ENCODE data around the gene HPCA.

Gene HPCA

DNA sequence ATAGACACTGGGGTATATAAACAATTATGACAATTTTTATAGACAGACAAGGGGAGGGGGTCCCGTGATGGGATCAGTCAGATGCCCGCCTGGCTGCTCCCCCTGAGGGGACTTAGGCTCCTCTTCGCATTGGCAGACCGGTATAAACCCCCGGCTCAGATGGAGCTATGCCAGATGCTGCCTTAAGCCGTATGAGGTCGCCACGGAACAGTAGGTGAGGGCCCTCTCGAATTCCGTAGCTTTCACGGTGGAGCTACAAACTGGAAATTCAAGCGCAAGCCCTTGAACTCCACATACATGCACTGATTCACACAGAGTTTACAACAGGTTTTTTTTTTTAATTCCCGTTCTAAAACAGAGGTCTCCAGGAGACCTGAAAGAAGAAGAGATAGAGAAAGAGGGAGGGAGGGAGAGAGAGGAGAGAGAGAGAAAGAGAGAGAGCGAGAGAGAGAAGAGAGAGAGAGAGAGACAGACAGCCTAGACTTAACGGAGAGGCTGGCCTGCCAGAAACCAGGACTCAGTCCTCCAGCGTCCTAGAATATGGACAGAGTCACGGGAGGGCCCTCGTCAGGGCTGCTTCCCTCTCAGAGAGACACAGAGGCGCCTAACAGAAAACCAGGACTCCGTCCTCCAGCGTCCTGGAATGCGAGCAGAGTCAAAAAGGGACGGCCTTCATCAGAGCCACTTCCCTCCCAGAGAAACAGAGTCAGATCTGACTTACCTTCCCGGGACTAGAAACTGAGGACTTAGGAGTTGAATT, 39.3 kb downstream of the HPCA start:
- DNase-seq (ENCODE audit: low spot score in 2 of 2), result no peak
- no peak overlapping the region for H3K27ac Mint-ChIP-seq
- ATAC-seq, result peak; percentile 51
- H3K36me3 Mint-ChIP-seq, result no peaks in the 10 kb centered on the region
- H3K4me3 Mint-ChIP-seq, result peak overlapping the region; percentile 55
- H3K9me3 Mint-ChIP-seq, result no peaks in the 10 kb centered on the region
- H3K4me1 Mint-ChIP-seq, result peaks cover 13% of the 10 kb centered on the region

DNA sequence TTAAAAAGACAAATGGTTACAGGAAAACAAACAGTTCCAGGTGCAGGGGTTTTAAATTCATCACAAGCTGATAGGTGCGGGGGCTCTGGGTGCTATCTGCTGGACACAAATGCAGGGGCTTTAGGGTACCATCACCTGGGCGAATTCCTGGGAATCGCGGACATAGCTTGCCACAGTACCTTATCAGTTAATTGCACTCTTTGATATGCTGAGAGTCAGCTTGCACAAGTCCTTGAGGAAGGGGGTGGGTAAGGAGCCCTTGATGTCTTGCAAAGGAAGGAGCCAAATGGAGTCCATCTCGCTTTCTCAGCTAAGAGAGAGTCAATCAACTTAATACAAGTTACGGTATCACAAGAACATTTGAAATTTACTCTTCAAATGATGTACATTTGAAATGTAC, 40.3 kb downstream of the HPCA start:
- Mint-ChIP-seq H3K9me3 (no peaks in the 10 kb centered on the region), H3K4me1 (peaks cover 13% of the 10 kb centered on the region), H3K4me3 (no peak overlapping the region), H3K27ac (no peak overlapping the region), H3K36me3 (no peaks in the 10 kb centered on the region)
- ATAC-seq (no peak), DNase-seq (ENCODE audit: low spot score in 2 of 2) (no peak)

DNA sequence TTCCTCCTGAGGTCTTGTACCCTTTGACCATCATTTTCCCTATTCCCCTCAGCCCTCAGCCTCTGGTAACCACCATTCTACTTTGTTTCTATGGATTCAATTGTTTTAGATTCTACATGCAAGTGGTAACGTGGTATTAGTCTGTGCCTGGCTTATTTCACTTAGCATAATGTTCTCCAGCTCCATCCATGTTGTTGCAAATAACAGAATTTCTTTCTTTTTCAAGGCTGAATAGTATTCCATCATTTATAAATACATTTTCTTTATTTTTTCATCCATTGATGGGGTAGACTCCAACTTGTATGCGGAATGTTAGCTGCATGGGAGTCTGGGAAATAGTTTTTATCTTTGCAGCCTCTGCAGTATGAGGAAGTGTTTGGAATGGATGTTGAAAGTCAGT, 41.1 kb downstream of the HPCA start:
- ATAC-seq (no peak), DNase-seq (ENCODE audit: low spot score in 2 of 2) (no peak)
- Mint-ChIP-seq H3K9me3 (no peaks in the 10 kb centered on the region), H3K4me1 (peaks cover 13% of the 10 kb centered on the region), H3K4me3 (no peak overlapping the region), H3K27ac (no peak overlapping the region), H3K36me3 (no peaks in the 10 kb centered on the region)

DNA sequence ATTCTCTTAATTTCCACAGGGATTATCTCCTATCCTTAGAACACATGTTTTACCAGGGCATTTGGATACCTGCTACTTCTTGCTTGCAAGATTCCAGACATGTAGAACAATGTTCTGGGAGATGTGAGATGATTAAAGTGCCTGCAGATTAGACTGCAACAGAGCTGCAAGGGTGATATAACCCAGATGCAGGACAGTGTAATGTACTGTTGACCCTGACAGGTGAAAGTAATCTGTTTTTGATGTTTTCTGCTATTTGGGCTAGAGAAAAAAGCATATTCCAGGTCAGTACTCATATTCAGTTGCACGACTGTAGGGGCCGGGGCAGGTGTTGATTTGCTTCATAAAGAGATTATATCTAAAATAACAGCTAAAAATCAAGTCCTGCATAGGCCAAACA, 42.0 kb downstream of the HPCA start:
- ATAC-seq, result no peak
- Mint-ChIP-seq H3K36me3 (no peaks in the 10 kb centered on the region), H3K27ac (no peak overlapping the region), H3K4me1 (peaks cover 13% of the 10 kb centered on the region), H3K9me3 (no peaks in the 10 kb centered on the region), H3K4me3 (no peak overlapping the region)
- no peak for DNase-seq (ENCODE audit: low spot score in 2 of 2)

DNA sequence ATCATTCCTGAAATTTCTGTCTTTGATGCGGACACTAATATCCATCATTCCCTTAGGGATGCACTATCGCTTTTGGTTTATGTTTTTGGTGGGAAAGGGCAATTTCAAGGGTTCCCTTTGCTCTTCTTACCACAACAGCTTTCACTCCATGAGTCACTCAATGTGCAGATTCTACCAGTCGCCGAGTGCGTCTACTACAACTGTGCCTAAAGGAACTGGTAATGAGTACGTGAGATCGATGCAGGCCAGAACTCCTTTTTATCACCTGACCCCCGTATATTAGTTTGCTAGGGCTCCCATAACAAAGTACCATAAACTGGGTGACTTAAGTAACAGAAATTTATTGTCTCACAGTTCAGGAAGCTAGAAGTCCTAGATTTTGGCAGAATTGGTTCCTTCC, 42.4 kb downstream of the HPCA start:
- no peak overlapping the region for H3K27ac Mint-ChIP-seq
- DNase-seq (ENCODE audit: low spot score in 2 of 2), result no peak
- H3K36me3 Mint-ChIP-seq, result peaks cover under 1% of the 10 kb centered on the region
- no peaks in the 10 kb centered on the region for H3K9me3 Mint-ChIP-seq
- ATAC-seq, result peak; percentile 46
- peaks cover 13% of the 10 kb centered on the region for H3K4me1 Mint-ChIP-seq
- H3K4me3 Mint-ChIP-seq, result no peak overlapping the region

DNA sequence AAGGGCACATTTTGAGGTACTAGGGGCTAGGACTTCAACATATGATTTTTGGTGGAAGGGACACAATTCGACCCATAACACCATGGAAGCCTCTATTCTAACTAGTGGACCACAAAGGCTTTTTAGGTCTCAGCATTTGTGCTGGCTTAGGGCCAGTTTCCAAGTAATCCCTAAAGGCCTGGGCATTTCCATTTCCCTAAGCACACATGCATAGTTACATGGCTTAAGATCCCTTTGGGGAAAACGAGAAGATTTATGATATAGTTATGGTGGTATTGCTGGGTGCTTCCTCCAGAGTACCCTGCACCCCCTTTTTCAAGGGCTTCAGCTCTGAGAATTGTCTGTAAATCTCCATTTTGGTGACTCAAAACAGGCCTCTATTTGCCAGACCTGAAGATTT, 43.1 kb downstream of the HPCA start:
- Mint-ChIP-seq H3K27ac (no peak overlapping the region), H3K9me3 (no peaks in the 10 kb centered on the region), H3K4me3 (no peak overlapping the region), H3K36me3 (peaks cover 7% of the 10 kb centered on the region), H3K4me1 (peaks cover 13% of the 10 kb centered on the region)
- ATAC-seq (no peak), DNase-seq (ENCODE audit: low spot score in 2 of 2) (no peak)

DNA sequence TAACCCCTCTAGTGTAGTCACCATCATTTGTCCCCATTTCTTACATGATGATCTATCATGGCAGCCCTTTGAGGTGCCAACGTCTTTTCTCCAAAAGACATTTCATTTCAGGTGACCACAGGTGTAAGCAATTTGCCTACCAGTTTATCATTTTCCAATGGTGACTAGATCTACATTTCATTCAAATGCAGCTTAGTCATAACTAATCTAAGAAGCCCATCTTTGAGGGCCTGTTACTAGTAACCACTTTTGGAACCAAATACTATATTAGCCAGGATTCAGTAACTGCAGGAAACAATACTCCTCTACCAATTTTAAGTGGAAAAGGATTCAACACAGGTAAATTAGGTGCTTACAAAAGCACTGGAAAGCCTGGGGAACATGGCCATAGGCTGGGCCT, 45.5 kb downstream of the HPCA start:
- no peak overlapping the region for H3K27ac Mint-ChIP-seq
- peaks cover 31% of the 10 kb centered on the region for H3K36me3 Mint-ChIP-seq
- H3K9me3 Mint-ChIP-seq, result no peaks in the 10 kb centered on the region
- H3K4me3 Mint-ChIP-seq, result no peak overlapping the region
- ATAC-seq (no peak), DNase-seq (ENCODE audit: low spot score in 2 of 2) (no peak)
- no peaks in the 10 kb centered on the region for H3K4me1 Mint-ChIP-seq

DNA sequence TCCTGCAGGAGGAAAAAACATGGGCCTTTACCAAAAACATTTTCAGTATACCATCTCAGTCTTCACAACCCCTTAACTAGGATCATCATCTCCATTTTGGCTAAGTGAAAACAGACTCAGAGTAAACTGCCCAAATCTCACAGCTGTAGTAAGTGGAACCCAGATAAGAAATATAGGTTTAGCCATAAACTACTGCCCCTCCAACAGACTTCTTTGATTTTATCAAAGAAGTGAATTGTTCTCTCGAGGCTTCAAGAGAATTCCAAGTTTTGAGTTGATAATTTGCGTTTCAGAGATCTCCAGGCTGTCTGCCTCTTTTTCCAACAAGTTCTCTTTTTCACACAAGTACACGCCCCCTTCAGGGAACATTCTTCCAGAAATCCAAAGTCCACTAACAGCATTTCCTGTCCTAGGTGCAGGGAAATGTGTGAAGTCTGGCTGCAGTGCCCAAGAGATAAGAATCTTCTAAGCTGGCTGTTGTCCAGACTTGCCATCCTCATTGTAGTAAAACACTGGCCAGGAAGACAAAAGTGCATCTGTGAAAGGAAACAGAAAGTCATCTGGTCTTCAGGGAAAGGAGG, 47.5 kb downstream of the HPCA start:
- ATAC-seq (no peak), DNase-seq (ENCODE audit: low spot score in 2 of 2) (no peak)
- no peaks in the 10 kb centered on the region for H3K9me3 Mint-ChIP-seq
- H3K4me1 Mint-ChIP-seq, result peaks cover 6% of the 10 kb centered on the region
- H3K27ac Mint-ChIP-seq, result no peak overlapping the region
- H3K36me3 Mint-ChIP-seq, result peaks cover 52% of the 10 kb centered on the region
- H3K4me3 Mint-ChIP-seq, result no peak overlapping the region

DNA sequence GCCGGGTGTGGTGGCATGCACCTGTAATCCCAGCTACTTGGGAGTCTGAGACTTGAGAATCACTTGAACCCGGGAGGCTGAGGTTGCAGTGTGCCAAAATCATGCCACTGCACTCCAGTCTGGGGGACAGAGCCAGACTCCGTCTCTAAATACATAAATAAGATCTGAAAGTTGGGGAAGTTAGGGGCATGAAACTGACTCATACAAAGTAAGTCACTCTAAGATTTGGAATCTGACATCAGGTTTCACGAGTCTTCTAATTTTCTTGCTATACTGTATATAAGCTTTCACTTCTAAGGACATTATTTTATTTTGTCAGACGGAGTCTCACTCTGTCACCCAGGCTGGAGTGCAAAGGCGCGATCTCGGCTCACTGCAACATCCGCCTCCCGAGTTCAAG, 48.2 kb downstream of the HPCA start:
- H3K36me3 Mint-ChIP-seq, result peaks cover 59% of the 10 kb centered on the region
- peaks cover 13% of the 10 kb centered on the region for H3K4me1 Mint-ChIP-seq
- DNase-seq (ENCODE audit: low spot score in 2 of 2), result no peak
- no peak overlapping the region for H3K27ac Mint-ChIP-seq
- H3K9me3 Mint-ChIP-seq, result no peaks in the 10 kb centered on the region
- no peak for ATAC-seq
- H3K4me3 Mint-ChIP-seq, result no peak overlapping the region

DNA sequence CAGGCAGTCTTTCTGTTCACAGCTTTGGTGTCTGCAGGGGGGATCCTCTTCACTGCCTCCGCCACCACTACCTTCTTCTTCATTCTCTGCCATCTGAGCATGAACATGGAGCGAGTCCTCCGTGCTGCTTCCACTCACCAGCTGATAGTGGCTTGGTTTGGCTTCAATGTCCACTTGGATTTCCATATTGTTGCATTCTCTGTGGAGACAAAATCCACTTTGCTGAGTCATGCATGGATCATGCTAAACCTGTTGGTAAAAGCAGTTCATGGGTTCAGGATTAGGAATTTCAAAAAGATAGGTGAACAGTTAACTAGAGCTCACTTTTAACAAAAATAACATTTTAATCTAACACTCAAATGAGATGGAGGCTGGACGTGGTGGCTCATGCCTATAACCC, 50.8 kb downstream of the HPCA start:
- Mint-ChIP-seq H3K27ac (peak overlapping the region; percentile 70), H3K9me3 (no peaks in the 10 kb centered on the region), H3K4me3 (no peak overlapping the region), H3K36me3 (peaks cover 84% of the 10 kb centered on the region), H3K4me1 (peaks cover 26% of the 10 kb centered on the region)
- no peak for ATAC-seq
- no peak for DNase-seq (ENCODE audit: low spot score in 2 of 2)

DNA sequence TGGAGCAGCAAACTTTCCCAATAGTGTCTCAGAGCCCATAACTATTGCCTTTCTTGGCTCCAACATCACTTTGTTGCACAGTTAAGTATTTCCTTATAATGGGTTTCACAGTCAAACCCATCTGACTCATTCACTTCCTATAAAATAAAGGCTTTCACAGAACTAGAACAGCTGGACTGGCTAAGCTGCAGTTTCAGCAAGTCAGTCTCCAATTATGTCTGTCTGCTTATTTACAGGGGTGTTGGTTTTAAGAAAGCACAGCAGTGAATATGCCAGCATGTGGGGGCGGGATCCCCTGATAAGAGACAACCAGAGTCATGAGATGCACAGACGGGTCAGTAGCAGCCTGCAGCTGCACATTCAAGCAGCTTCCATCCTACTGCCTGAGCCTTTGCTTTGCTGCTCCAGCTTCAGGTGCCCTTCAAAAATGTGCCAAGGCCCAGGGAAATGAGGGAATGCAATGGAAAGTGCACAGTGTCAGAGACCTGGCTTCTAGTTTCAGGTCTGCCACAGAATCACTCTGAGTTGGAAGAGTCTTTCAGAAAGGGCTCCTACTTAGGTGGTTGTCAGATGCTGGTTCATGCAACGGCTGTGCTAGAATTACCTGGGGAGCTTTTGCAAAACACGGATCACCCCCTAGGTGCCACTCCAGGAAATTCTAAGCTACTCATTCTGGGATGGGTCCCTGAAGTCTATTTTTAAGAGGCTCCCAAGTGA, 53.5 kb downstream of the HPCA start:
- Mint-ChIP-seq H3K4me3 (peak overlapping the region; percentile 4), H3K4me1 (peaks cover 26% of the 10 kb centered on the region), H3K36me3 (peaks cover 99% of the 10 kb centered on the region), H3K9me3 (no peaks in the 10 kb centered on the region), H3K27ac (peak overlapping the region; percentile 82)
- DNase-seq (ENCODE audit: low spot score in 2 of 2) (peak in 1 of 2 donors; percentile 74), ATAC-seq (peak; percentile 91)

DNA sequence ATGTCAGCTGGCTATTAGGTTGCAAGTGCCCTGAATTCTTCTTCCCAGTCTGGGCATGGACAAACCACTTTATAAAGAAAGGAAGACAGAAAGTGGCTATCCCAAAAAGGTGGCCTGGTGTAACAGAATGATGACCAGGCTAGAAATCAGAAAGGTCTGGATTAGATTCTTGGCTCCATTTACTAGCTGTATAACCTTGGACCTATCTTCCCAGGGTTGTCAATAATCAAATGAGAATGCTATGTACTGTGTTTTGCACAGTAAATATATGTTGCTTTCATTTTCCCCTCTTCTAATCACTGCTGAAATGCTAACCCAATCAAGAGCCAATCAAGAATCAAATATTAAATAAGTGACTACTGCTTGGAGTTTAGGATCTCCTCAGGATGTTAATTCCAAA, 57.9 kb downstream of the HPCA start:
- H3K36me3 Mint-ChIP-seq, result peaks cover 99% of the 10 kb centered on the region
- no peak overlapping the region for H3K4me3 Mint-ChIP-seq
- DNase-seq (ENCODE audit: low spot score in 2 of 2), result no peak
- ATAC-seq, result no peak
- H3K27ac Mint-ChIP-seq, result peak overlapping the region; percentile 65
- H3K9me3 Mint-ChIP-seq, result no peaks in the 10 kb centered on the region
- peaks cover 32% of the 10 kb centered on the region for H3K4me1 Mint-ChIP-seq

Data from stimulated activated effector memory CD8-positive, alpha-beta T cell treated with anti-CD3 and anti-CD28 coated beads, Interleukin-12 subunit alpha, Interleukin-12 subunit beta, amount 100 ng/mL, for 72 hours (primary cell).